HL-60 (cell line): ENCODE measurements around the gene ZNF205.

ENCODE experiments used
- CTCF ChIP-seq: IDR thresholded peaks from one replicate; pipeline ENCODE4 v1.5.1; 2011; ENCODE audit warnings: low read length, control low read depth, inconsistent platforms; ENCODE audit not compliant: insufficient read depth
- POLR2AphosphoS5 ChIP-seq: IDR thresholded peaks from 2 replicates; pipeline ENCODE4 v1.6.1; 2012; ENCODE audit warnings: low read depth

GRCh38 chr16:3165111-3165822 lies 52.9 kb downstream of the ZNF205 start:
- no peak for TF ChIP-seq POLR2AphosphoS5
- TF ChIP-seq CTCF: no peak
